BLaER1 (cell line): ENCODE results near the gene B3GNT9.

Source experiments
- H3K27ac ChIP-seq: shearing (Covaris generic); formaldehyde crosslinking; 2 replicates; pipeline ENCODE4 v1.8.1; 2022
- H3K27me3 ChIP-seq: shearing (Covaris generic); formaldehyde crosslinking; 2 replicates; pipeline ENCODE4 v1.8.1; 2022
- H3K36me3 ChIP-seq: shearing (Covaris generic); formaldehyde crosslinking; 2 replicates; pipeline ENCODE4 v1.8.1; 2022
- H3K4me1 ChIP-seq: shearing (Covaris generic); formaldehyde crosslinking; 2 replicates; pipeline ENCODE4 v1.8.1; 2022
- H3K4me2 ChIP-seq: shearing (Covaris generic); formaldehyde crosslinking; 2 replicates; pipeline ENCODE4 v1.8.1; 2022
- H3K4me3 ChIP-seq: shearing (Covaris generic); formaldehyde crosslinking; 2 replicates; pipeline ENCODE4 v1.8.1; 2022
- H3K9ac ChIP-seq: shearing (Covaris generic); formaldehyde crosslinking; 2 replicates; pipeline ENCODE4 v1.8.1; 2022
- H3K9me3 ChIP-seq: shearing (Covaris generic); formaldehyde crosslinking; 2 replicates; pipeline ENCODE4 v1.8.1; 2022
- H4K20me1 ChIP-seq: shearing (Covaris generic); formaldehyde crosslinking; 2 replicates; pipeline ENCODE4 v1.8.1; 2022
- Cebpa-rat ChIP-seq: shearing (Covaris generic); IDR thresholded peaks from 2 replicates; pipeline ENCODE4 v1.8.1; 2022

The B3GNT9 gene

GRCh38 chr16:67108489-67108888 lies 42.3 kb downstream of the B3GNT9 start:
- Histone ChIP-seq H3K27ac (no peak overlapping the region), H3K4me1 (peaks cover 28% of the 10 kb centered on the region), H3K9ac (no peak overlapping the region), H3K4me2 (no peak overlapping the region), H4K20me1 (peaks cover 37% of the 10 kb centered on the region), H3K4me3 (no peak overlapping the region), H3K9me3 (no peaks in the 10 kb centered on the region), H3K36me3 (peaks cover 22% of the 10 kb centered on the region), H3K27me3 (no peaks in the 10 kb centered on the region)
- TF ChIP-seq Cebpa-rat = no peak

GRCh38 chr16:67105881-67106280 lies 44.9 kb downstream of the B3GNT9 start:
- no peak overlapping the region for H3K9ac ChIP-seq
- peaks cover 10% of the 10 kb centered on the region for H4K20me1 ChIP-seq

GRCh38 chr16:67105246-67105645 lies 45.6 kb downstream of the B3GNT9 start:
- Histone ChIP-seq H4K20me1 (peaks cover 10% of the 10 kb centered on the region), H3K27me3 (no peaks in the 10 kb centered on the region), H3K9me3 (no peaks in the 10 kb centered on the region), H3K4me3 (no peak overlapping the region), H3K9ac (no peak overlapping the region), H3K4me1 (peaks cover 7% of the 10 kb centered on the region), H3K27ac (no peak overlapping the region), H3K36me3 (peaks cover 28% of the 10 kb centered on the region), H3K4me2 (no peak overlapping the region)
- TF ChIP-seq Cebpa-rat = no peak

More at GRCh38 chr16:67105881-67106280, 44.9 kb downstream of the B3GNT9 start:
- no peak overlapping the region for H3K27ac ChIP-seq
- no peak for TF ChIP-seq Cebpa-rat
- H3K27me3 ChIP-seq = no peaks in the 10 kb centered on the region
- H3K4me2 ChIP-seq = no peak overlapping the region
- peaks cover 23% of the 10 kb centered on the region for H3K36me3 ChIP-seq
- no peaks in the 10 kb centered on the region for H3K9me3 ChIP-seq
- H3K4me3 ChIP-seq = no peak overlapping the region
- H3K4me1 ChIP-seq = peaks cover 13% of the 10 kb centered on the region

GRCh38 chr16:67104845-67105244 lies 46.0 kb downstream of the B3GNT9 start:
- Histone ChIP-seq H3K4me2 (no peak overlapping the region), H3K9me3 (no peaks in the 10 kb centered on the region), H3K27me3 (no peaks in the 10 kb centered on the region), H3K27ac (no peak overlapping the region), H3K36me3 (peaks cover 30% of the 10 kb centered on the region), H3K4me1 (peaks cover 7% of the 10 kb centered on the region), H3K4me3 (no peak overlapping the region), H3K9ac (no peak overlapping the region), H4K20me1 (peaks cover 10% of the 10 kb centered on the region; the same call in 1 of the 2 replicates)
- no peak for TF ChIP-seq Cebpa-rat

GRCh38 chr16:67104061-67104460 lies 46.7 kb downstream of the B3GNT9 start:
- Histone ChIP-seq H3K27ac (no peak overlapping the region), H3K4me2 (no peak overlapping the region)

GRCh38 chr16:67101311-67102082 lies 49.3 kb downstream of the B3GNT9 start:
- no peak for TF ChIP-seq Cebpa-rat
- no peak overlapping the region for H3K4me3 ChIP-seq
- H3K9ac ChIP-seq = no peak overlapping the region
- no peaks in the 10 kb centered on the region for H3K4me1 ChIP-seq
- no peaks in the 10 kb centered on the region for H3K27me3 ChIP-seq
- H3K36me3 ChIP-seq = peaks cover 56% of the 10 kb centered on the region
- 0 out of 2 replicates have a peak, but pooled peaks cover 16% of the 10 kb centered on the region for H4K20me1 ChIP-seq
- no peak overlapping the region for H3K27ac ChIP-seq
- no peak overlapping the region for H3K4me2 ChIP-seq
- no peaks in the 10 kb centered on the region for H3K9me3 ChIP-seq

More at GRCh38 chr16:67104061-67104460, 46.7 kb downstream of the B3GNT9 start:
- Histone ChIP-seq H3K36me3 (peaks cover 37% of the 10 kb centered on the region), H3K9me3 (no peaks in the 10 kb centered on the region), H3K27me3 (no peaks in the 10 kb centered on the region), H3K9ac (no peak overlapping the region), H3K4me1 (peaks cover 2% of the 10 kb centered on the region), H3K4me3 (no peak overlapping the region), H4K20me1 (0 out of 2 replicates have a peak, but pooled peaks cover 10% of the 10 kb centered on the region)
- TF ChIP-seq Cebpa-rat = no peak

GRCh38 chr16:67100569-67101310 lies 50.1 kb downstream of the B3GNT9 start:
- Histone ChIP-seq H3K9me3 (no peaks in the 10 kb centered on the region), H3K36me3 (peaks cover 62% of the 10 kb centered on the region), H3K4me2 (no peak overlapping the region), H3K27ac (no peak overlapping the region), H3K4me3 (no peak overlapping the region), H3K4me1 (no peaks in the 10 kb centered on the region), H4K20me1 (0 out of 2 replicates have a peak, but pooled peaks cover 16% of the 10 kb centered on the region), H3K9ac (no peak overlapping the region), H3K27me3 (no peaks in the 10 kb centered on the region)
- no peak for TF ChIP-seq Cebpa-rat

GRCh38 chr16:67098599-67098998 lies 52.2 kb downstream of the B3GNT9 start:
- H3K36me3 ChIP-seq = peaks cover 76% of the 10 kb centered on the region
- H3K9ac ChIP-seq = no peak overlapping the region
- H3K9me3 ChIP-seq = no peaks in the 10 kb centered on the region
- no peak overlapping the region for H3K27ac ChIP-seq
- H3K27me3 ChIP-seq = no peaks in the 10 kb centered on the region
- TF ChIP-seq Cebpa-rat = no peak
- 0 out of 2 replicates have a peak, but pooled peaks cover 16% of the 10 kb centered on the region for H4K20me1 ChIP-seq
- no peak overlapping the region for H3K4me2 ChIP-seq
- H3K4me3 ChIP-seq = no peak overlapping the region
- no peaks in the 10 kb centered on the region for H3K4me1 ChIP-seq
